ENCODE results near the gene HSP90AB1. TPM values are rescaled to one million over a fixed set of nuclear protein-coding genes. Genes with fewer than 3 reads are reported as not detected.
"Not testable (repeated sequence)": the region's sequence is repeated elsewhere in the genome, so short reads cannot be mapped to it uniquely, and the experiment has no call there.

Gene HSP90AB1
- polyA plus RNA-seq, 1 donor = 991 TPM

DNA sequence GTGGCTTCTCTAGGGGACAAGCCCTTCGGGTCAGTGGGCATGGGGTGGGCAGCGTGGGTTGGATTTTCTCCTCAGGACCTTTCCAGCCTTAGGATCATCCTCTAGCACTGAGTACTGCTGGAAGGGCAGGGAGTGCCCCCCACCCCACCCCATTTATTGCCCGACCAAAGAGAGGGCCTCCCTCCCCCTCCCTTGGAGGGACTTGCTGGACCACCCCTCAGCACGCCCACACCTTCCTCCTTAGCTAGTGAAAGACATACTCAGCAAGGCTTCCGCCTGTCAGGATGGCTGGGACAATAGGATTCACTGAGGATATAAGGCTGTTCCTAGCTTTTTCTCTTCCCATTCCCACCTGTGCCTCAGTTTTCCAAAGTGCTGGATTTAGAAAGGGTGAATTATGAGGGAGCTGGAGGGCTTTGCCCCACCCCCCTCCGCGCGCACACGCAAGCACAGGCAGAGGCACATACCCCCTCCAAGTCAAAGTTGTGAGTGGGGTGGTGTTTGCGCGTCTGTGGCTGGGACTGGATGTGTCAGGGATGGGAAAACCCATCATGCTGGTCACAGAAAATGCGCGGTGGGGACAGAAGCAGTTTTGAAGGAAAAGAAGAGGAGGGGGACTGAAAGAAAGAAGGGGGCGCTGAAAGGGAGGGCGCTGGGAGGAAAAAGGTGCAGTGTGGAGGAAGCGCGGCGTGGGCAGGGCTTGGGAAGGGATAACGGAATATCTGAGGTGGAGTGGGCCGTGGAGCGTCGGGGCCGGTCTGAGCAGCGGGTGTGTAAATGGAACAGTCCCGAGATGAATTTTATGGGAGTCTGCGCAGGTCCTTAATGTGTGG is 24.2 kb upstream of the HSP90AB1 start:
- DNase-seq (ENCODE audit: low read depth) = no peak

DNA sequence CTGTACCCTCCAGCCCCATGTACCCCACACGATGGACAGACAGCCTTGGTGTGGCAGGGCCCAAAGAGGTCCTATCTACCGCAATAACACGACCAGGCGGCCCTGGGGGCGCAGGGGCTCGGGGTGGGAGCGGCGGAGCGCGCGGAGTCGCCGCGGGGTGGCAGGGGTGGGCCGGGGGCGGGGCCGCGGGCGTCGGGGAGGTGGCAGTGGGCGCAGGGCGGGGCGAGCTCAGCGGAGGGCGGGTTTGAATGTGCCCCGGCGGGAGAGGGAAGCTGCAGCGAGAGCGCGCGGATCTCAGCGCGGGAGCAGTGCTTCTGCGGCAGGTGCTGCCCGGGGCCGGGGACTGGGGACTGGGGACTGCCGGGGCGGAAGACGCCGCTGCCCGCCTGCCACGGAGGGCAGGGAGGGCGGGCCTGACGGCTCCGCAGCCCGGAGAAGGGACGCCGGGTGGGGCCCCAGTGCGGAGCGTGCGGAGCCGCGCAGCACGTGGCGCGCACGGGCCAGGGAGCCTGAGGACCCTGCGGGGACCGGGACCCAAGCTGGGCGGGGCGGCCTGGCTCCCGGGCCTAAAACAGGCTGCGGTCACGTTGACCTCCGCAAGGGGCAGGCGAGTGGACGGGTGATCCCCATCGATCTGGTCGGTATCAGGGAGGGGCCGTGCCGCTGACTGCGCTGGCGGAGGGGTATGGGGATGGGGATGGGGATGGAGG is 23.4 kb upstream of the HSP90AB1 start, which contains the start of gene SLC29A1:
Gene SLC29A1, plus strand, starts transcription at position 277 of the 710 bp plus-strand sequence. CDS start 3,719 bp downstream, outside the sequence.
- no peak for DNase-seq (ENCODE audit: low read depth)

DNA sequence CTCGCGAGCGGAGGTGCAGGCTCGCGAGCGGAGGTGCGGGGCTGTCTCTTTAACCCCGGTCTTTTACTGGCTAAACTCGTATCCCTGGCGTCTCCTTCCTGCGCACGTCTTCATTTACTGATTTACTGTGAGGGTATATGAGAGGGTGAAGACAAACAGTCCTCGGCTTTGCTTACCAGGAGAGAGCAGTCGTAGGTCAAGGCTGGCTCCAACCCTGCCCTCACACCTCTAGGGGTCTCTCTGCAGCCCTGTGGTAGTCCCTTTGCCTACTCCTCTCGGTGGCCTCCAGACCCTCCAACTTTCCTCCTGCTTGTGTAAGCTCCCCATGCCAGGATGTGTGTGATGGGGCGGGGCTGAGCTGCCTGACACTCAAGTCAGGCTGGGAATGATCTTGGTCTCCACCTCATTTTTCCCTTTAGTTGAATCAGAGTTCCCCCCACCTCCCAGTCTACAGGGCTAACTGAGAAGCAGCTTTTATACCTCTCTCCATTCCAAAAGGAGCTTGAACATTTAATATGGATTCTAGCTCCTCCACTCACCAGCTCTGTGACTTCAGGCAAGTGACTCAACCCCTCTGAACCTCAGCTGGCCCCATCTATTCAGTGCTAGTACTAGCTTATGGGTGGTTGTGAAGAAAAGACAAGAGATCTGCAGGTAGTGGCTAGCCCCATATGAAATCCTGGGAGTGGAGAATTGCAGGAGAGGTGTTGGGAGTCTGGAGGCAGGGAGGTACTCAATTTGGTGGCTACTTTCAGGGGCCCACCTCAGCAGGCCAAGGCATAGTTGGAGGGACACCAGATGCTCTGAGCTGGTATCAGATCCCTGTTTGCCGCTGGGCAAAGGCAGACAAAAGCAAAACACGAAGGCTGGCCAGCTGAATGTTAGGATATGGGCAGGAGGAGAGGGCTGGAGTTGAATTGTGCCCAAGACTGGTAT is 22.6 kb upstream of the HSP90AB1 start:
- no peak for DNase-seq (ENCODE audit: low read depth)

DNA sequence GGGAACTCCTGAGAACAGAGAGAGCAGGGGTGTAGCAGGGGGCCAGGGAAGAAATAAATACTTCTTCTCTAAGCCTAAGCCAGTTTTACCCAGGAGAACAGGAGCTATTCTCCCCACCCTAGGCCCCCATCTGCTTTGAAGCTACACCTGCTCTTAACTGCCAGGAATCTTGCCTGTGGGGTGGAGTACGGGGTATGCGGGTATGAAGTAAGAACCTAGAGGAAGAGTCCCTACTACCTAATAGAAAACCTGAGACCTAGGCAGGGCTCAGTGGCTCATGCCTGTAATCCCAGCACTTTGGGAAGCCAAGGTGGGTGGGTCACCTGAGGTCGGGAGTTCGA is 22.0 kb upstream of the HSP90AB1 start:
- DNase-seq (ENCODE audit: low read depth) = no peak

DNA sequence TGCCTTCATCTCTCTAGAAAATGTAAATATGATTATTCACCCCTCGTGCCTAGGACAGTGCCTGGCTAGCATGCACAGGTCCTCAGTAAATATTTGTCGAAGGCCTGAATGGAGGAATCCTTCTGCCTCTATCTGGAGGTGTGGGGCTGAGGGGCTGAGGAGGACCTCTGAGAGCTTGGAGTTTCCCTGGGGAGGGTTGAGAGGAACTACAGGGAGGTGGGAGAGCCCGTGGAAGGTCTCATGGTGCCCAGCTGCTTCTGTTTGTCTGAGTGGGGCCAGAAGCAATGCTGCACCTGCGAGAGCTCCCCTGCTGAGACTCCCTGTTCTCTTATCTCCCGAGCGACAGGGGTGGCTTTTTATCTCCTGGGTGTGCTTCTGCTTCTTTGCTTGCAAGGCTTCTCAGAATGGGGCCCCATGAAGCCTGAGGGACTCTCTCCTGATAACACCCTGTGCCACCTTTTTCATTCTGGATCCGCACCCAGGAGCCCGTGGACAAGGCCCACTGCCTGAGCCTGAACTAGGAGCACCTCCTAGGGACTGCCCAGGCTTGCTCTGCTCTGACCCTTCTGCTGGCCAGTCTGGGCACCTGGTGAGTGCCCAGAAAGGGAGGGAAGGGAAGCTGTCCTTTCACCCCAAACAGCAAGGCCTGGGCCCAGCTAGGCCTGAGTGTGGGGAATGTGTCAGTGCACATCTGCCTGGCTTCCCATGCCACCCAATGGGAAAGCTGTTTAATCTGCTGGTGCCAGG is 21.1 kb upstream of the HSP90AB1 start:
- DNase-seq (ENCODE audit: low read depth) = no peak

DNA sequence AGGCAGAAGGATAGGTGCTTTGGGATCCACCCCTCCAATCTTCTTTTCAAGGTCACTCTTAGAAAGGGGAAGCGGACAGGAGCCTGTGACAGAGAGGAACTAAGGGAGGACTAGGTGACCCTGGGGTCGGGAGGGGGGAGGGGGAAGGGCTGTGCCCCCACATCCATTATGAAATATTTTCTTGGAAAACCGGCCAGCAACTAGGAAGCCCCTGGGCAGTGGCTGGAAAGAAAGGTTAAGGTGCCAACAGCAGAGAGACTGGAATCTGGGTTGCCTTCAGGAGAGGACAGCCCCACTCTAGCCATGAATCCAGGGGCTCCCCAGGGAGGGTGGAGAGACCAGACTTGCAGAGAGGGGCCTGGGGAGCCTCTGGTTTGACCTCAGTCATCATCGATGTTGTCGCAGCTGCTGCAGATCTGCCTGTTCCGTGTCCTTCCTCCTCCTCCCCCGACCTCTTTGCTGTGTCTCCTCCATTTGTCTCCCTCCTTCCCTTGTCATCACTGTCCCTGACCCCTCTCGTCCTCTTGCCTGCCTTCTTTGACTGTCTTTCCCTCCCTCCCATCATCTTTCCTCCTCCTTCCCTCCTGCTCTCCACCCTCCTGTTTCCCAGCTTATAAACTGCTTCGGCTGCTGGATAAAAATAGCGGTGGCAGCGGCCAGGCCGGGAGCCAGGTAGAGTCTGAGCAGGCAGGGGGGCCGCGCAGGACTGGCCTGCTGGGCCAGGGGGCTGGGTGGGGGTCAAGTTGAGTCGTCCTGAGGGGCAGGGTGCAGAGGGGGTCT is 20.3 kb upstream of the HSP90AB1 start:
- no peak for DNase-seq (ENCODE audit: low read depth)

DNA sequence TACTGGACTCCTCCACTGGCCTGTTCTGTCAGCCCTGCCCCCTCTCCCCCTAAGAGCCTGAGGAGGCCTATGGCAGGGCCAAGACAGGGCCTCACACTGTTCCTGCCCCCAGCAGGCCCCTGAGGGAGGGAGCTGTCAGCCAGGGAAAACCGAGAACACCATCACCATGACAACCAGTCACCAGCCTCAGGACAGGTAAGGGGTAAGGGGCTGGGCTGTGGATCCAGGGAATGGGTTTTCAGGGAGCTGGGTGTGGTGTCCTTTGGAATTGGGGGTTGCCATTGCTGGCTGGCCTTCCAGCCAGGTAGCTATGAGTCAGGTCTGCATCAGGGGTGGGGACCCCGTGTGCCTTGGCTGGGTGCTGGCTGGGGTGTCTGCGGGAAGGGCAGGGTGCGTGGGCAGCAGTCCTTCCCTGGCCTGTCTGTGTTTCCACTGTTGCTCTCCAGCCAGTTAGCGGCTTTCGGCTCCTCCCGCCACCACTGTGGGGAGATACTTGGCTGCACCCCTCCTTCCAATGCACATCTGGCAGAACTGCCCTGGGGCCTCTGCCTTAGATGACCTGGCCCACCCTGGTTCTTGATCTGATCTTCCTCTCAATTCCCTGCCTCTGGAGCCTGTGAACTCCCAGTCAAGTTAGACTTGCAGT is 19.6 kb upstream of the HSP90AB1 start:
- no peak for DNase-seq (ENCODE audit: low read depth)

DNA sequence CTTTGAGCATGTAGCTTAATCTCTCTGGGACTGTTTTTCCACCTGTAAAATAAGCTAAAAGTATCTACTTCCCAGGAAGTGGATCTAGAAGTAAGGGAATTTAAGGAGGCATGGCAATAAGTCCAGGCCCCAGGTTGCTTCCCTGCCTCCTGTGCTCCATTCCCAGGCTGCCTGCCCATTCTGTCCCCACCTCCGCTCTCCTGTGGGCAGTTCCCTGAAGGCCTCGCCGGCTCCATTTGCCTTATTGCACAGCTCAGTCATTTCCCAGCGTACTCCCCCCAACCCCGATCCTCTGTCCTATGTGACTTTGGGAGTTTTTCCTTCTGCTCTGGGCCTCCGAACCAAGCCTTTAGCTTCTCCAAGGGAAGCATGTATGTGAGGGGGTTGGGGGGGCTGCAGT is 18.9 kb upstream of the HSP90AB1 start:
- no peak for DNase-seq (ENCODE audit: low read depth)

DNA sequence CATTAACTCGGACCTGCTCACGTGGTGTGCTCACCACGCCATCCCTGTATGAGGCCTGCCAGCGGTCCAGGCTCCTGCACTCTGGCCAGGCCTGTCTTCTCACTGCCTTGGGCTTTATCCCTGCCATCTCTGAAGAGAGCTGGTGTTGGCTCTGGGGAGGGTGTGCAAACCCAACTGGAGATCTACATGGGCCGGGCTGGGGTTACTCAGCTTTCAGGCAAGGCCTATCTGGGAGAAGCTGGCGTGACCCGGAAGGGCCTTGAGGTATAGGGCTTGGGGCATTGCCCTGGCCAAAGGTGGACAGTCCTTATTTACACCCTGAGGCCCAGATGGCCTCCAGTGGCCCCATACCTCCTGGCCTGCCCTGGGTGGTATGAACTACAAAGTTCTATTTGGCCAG is 18.5 kb upstream of the HSP90AB1 start:
- no peak for DNase-seq (ENCODE audit: low read depth)

DNA sequence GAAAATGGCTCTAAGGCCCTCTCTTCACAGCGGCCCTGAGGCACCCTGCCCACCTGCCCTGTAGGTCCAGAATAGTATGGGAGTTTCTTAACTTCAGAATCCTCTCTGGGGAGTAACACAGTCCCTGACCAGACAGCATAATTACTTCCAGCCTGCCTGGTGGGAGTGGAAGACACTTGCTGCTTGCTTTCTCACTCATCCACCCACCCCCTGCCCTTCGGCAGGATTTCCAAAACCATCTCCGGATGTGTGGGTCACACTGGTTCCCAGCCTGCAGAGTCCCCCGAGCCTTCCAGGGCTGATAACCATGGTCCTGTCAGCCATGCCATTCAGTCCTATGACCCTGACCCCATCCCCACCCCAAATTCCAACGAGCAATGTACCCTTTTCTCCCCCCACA is 18.1 kb upstream of the HSP90AB1 start:
- DNase-seq (ENCODE audit: low read depth) = no peak

DNA sequence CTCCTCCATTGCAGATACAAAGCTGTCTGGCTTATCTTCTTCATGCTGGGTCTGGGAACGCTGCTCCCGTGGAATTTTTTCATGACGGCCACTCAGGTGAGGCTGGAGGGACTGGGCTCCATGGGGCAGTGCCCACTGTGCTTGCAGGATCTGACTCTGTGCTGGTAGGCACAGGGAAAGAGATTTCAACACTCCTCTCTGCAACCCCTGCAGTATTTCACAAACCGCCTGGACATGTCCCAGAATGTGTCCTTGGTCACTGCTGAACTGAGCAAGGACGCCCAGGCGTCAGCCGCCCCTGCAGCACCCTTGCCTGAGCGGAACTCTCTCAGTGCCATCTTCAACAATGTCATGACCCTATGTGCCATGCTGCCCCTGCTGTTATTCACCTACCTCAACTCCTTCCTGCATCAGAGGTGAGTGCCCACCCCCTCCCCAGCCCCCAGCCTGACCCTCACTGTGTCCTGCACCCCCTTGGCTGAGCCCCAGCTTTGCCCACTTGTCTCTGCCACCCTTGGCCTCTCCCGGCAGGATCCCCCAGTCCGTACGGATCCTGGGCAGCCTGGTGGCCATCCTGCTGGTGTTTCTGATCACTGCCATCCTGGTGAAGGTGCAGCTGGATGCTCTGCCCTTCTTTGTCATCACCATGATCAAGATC is 17.4 kb upstream of the HSP90AB1 start:
- no peak for DNase-seq (ENCODE audit: low read depth)

DNA sequence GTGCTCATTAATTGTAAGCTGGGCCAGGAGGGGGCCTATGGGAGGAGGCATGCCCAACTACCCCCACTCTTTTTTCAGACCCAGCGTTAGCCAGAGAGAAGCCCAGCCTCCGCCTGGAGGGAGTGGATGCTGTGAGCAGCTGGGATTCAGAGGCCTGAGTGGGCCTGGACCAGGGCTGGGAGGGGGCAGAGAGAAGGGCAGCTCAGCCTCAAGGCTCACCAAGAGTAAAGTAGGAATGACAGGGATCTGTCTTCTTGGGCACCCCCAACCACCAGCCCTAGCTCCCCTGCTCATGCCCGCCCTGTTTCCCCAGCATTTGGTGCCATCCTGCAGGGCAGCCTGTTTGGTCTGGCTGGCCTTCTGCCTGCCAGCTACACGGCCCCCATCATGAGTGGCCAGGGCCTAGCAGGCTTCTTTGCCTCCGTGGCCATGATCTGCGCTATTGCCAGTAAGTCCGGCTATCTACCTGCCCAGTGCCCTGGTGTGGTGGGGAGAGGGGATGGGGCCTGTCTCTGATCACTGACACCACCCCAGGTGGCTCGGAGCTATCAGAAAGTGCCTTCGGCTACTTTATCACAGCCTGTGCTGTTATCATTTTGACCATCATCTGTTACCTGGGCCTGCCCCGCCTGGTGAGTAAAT is 16.7 kb upstream of the HSP90AB1 start:
- no peak for DNase-seq (ENCODE audit: low read depth)

DNA sequence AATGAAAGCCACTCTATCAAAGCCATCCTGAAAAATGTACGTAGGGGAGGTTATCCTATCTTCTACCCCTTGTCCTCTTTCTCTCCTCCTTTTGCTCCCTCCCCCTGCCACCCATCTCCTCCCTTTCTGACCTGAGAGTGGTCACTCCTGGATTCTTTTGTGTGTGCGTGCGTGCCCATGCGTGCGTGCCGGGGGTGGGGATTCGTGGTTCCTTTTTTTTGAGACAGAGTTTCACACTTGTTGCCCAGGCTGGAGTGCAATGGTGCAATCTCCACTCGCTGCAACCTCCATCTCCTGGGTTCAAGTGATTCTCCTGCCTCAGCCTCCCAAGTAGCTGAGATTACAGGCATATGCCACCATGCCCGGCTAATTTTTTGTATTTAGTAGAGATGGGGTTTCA is 15.5 kb upstream of the HSP90AB1 start:
- DNase-seq (ENCODE audit: low read depth) = not testable (repeated sequence)

DNA sequence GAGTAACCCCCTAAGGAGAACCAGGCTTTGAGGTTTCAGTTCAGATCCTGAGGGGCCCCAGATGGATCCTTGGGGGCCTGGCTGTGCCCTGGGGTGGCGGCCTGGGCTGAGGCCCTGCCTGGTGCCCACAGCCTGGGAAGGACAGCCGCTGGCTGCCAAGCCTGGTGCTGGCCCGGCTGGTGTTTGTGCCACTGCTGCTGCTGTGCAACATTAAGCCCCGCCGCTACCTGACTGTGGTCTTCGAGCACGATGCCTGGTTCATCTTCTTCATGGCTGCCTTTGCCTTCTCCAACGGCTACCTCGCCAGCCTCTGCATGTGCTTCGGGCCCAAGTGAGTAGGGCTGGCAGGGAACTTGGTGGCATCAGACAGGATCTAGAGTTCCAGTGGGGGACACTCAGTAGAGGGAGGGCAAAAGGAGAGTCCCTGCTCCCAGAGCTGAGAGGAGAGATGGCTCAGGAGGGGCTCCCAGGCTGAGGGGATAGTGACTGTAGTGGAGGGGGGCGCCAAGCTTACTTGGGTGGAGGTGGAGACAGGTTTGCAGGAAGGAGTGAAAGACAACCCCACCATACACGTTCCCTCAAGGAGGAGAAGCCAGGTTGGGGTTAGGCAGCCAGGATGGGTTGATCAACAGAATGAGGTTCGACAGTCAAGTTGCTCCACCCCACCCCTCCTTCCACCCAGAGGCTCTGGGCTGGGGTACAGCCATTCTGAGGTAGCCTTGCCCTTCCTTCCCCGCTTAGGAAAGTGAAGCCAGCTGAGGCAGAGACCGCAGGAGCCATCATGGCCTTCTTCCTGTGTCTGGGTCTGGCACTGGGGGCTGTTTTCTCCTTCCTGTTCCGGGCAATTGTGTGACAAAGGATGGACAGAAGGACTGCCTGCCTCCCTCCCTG is 14.0 kb upstream of the HSP90AB1 start:
- DNase-seq (ENCODE audit: low read depth) = no peak

DNA sequence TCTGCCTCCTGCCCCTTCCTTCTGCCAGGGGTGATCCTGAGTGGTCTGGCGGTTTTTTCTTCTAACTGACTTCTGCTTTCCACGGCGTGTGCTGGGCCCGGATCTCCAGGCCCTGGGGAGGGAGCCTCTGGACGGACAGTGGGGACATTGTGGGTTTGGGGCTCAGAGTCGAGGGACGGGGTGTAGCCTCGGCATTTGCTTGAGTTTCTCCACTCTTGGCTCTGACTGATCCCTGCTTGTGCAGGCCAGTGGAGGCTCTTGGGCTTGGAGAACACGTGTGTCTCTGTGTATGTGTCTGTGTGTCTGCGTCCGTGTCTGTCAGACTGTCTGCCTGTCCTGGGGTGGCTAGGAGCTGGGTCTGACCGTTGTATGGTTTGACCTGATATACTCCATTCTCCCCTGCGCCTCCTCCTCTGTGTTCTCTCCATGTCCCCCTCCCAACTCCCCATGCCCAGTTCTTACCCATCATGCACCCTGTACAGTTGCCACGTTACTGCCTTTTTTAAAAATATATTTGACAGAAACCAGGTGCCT is 13.3 kb upstream of the HSP90AB1 start:
- no peak for DNase-seq (ENCODE audit: low read depth)

DNA sequence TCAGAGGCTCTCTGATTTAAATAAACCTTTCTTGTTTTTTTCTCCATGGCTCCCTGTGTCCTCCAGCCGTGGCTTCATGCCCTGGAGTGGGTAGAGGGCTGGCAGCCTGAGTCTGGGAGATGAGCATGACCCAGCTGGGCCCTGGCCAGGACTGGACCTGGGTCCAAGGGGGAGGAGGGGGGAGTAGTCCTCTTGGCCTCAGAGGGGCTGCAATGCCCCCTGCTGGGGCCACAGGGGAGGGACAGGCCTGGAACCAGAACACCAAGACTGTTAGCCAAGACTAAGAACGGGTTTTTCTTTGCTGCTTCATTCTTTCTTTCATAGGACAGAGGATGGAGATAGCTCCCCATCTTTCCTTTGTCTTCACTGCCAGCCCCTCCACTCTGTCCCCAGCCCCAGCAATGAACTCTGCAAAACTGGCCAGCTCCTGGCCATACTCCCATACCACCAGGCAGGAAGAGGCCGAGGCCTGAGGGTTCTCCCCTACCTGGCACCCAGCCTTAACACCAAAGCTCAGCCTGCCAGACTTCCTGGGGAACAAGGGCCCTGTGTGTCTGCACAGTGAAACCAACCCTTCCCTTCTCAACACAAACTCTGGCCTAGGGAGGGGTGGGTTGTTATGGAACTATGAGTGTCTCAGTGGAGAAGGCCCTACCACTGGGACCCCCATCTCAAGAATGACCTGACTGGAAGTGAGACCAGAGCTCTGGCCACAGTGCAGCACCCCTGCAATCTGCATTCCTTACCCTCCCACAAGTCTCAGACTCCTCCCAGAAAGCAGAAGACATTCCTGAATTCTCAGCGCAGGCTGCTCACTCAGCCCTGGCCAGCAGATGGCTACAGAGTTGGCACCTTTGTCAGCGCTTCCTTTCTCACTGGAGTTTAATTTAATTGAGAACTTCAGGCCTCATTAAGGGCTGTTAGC is 12.5 kb upstream of the HSP90AB1 start:
- no peak for DNase-seq (ENCODE audit: low read depth)

DNA sequence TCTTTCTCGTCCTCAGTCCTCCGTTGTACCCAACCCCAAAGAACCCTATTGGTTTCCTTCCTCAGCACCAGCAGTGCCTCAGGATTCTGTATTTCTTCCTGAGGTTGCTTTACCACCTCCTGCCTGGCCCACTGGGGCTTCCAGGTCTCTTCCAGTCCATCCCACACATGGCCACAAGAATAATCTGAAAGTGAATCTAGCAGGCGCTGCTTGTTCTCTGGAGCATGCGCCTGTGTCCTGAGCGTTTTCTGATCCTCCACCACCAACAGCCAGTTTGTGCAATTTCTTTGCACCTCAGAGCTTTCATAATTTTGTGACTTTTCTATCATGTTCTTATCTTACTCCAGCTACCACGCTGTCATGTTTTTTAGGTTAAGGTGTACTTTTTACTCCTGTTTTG is 11.6 kb upstream of the HSP90AB1 start:
- DNase-seq (ENCODE audit: low read depth) = no peak
